Measurements from ENCODE around the gene SCFD2. TPM values are rescaled to one million over a fixed set of nuclear protein-coding genes. Genes with fewer than 3 reads are reported as not detected.

SCFD2 gene
- total and polyA plus RNA-seq, 2 of the 8 experiments (the other 6 are each of a cell fraction or from before 2014, with no cell fraction given), result 6.2 to 10.2 TPM

GRCh38 chr4:53055274-53055673 is 310.6 kb downstream of the SCFD2 start:
- Histone ChIP-seq H2BK120ac (replicated peaks; ENCODE audit: low read depth, low read length) (no peak overlapping the region), H2BK15ac (ENCODE audit: low read length) (no peak overlapping the region), H3K79me1 (ENCODE audit: low read depth, low read length) (no peaks in the 10 kb centered on the region), H3K23me2 (ENCODE audit: low read depth, low read length) (no peaks in the 10 kb centered on the region), H3K27ac (ENCODE audit: low read depth, low read length) (no peak overlapping the region), H3K4me1 (replicated peaks in 1 of 4; ENCODE audit: control insufficient read depth in 3 of 4, insufficient read depth in 4 of 4, low read length in 3 of 4) (no peaks in the 10 kb centered on the region), H3K79me2 (ENCODE audit: control insufficient read depth in 1 of 2, insufficient read depth in 2 of 2, low read length in 2 of 2) (no peaks in the 10 kb centered on the region), H2AK5ac (ENCODE audit: low read depth, low read length) (no peak overlapping the region), H4K91ac (replicated peaks; ENCODE audit: insufficient read length, low read length) (no peak overlapping the region), H3K36me3 (ENCODE audit: control insufficient read depth in 2 of 4, insufficient read depth in 4 of 4, low read length in 3 of 4) (no peaks in the 10 kb centered on the region), H3K56ac (replicated peaks; ENCODE audit: insufficient read length, low read depth, low read length) (no peak overlapping the region), H2BK12ac (ENCODE audit: low read depth, low read length) (no peak overlapping the region), H3K9ac (replicated peaks in 1 of 4; ENCODE audit: extremely low read depth in 1 of 4, low read depth in 3 of 4, low read length in 3 of 4) (no peak overlapping the region), H3K18ac (ENCODE audit: extremely low read depth, low read length) (no peak overlapping the region), H3K23ac (ENCODE audit: insufficient read length) (no peak overlapping the region), H2BK5ac (ENCODE audit: low read depth, low read length) (no peak overlapping the region), H4K20me1 (replicated peaks in 1 of 2; ENCODE audit: control insufficient read depth in 1 of 2, insufficient read depth in 2 of 2, low read length in 2 of 2) (no peaks in the 10 kb centered on the region), H3K4ac (replicated peaks; ENCODE audit: insufficient read length, low read depth, low read length) (no peak overlapping the region), H3K9me3 (ENCODE audit: insufficient read depth in 2 of 2, low read depth in 1 of 2, low read length in 1 of 2) (no peaks in the 10 kb centered on the region), H3K4me3 (ENCODE audit: extremely low read depth in 1 of 4, insufficient read depth in 2 of 4, low read depth in 3 of 4, low read length in 4 of 4) (no peak overlapping the region), H4K8ac (ENCODE audit: extremely low read depth, insufficient read depth, low read length) (no peak overlapping the region), H3K4me2 (ENCODE audit: insufficient read depth in 1 of 2, low read depth in 2 of 2, low read length in 2 of 2) (no peak overlapping the region), H2BK20ac (ENCODE audit: low read length) (no peak overlapping the region), H4K5ac (ENCODE audit: insufficient read length, low read depth, low read length) (no peak overlapping the region), H3K27me3 (replicated peaks in 1 of 4; ENCODE audit: control insufficient read depth in 3 of 4, extremely low read depth in 1 of 4, insufficient read depth in 3 of 4, low read length in 3 of 4) (peaks cover 0 to 1% (median 0%) of the 10 kb centered on the region in 4 experiments; a peak in 1 of 7 replicates), H3K14ac (ENCODE audit: insufficient read length) (no peak overlapping the region), H2AFZ (ENCODE audit: low read length) (no peak overlapping the region)
- ChIA-PET CTCF (ENCODE audit: partially characterized antibody) (interaction anchor here (0.6 to 1.8 kb wide), 3 partner anchors 9 to 140 kb away, joined by 3 to 5 read pairs (median 3); no protein-coding TSS in a partner anchor), POLR2A (ENCODE audit: partially characterized antibody) (no interaction called here)
- no peak for FAIRE-seq
- 94% methylated on average over 2 of the region's 2 CpGs; no CpG with 5 or more reads in 1 of the 2 experiments for WGBS, 2 experiments (ENCODE audit: extremely low coverage in 1 of 2, insufficient coverage in 1 of 2, insufficient read length in 1 of 2, insufficient replicate concordance in 2 of 2, low coverage in 1 of 2, low lambda C conversion rate in 2 of 2, missing lambda C conversion rate in 1 of 2)
- no peak for DNase-seq (ENCODE audit: low read depth in 1 of 2, low spot score in 2 of 2)
- TF ChIP-seq USF2 (IDR thresholded peaks at IDR 0.05; ENCODE audit: low read length) (no peak), ZNF274 (IDR thresholded peaks at IDR 0.05; ENCODE audit: borderline replicate concordance, extremely low read depth, low read length) (no peak), NRF1 (IDR thresholded peaks at IDR 0.05; ENCODE audit: low read depth, low read length) (no peak), CEBPB (IDR thresholded peaks at IDR 0.05; ENCODE audit: low read depth, low read length) (no peak), SIX5 (IDR thresholded peaks at IDR 0.05; ENCODE audit: low read depth, low read length) (no peak), CBX5 (IDR thresholded peaks at IDR 0.05; ENCODE audit: low read depth, low read length) (no peak), KDM1A (IDR thresholded peaks at IDR 0.05; ENCODE audit: borderline replicate concordance, low read length) (no peak), TAF1 (IDR thresholded peaks at IDR 0.05; ENCODE audit: low read depth, low read length) (no peak), TAF7 (optimal IDR thresholded peaks at IDR 0.05; ENCODE audit: borderline replicate concordance, low read depth, low read length) (no peak), CTCF (IDR thresholded peaks at IDR 0.05; ENCODE audit: control extremely low read depth in 1 of 3, insufficient read depth in 1 of 3, low read depth in 1 of 3, low read length in 3 of 3) (no peak), ASH2L (IDR thresholded peaks at IDR 0.05; ENCODE audit: low read length) (no peak), POU5F1 (IDR thresholded peaks at IDR 0.05; ENCODE audit: low read depth, low read length) (no peak)

Measured in H1 (cell line).